Measurements from ENCODE around the gene FAM180A.
"Not testable (repeated sequence)": the region's sequence is repeated elsewhere in the genome, so short reads cannot be mapped to it uniquely, and the experiment has no call there.

FAM180A gene

GRCh38 chr7:135713836-135714470 is 34.7 kb downstream of the FAM180A start:
- DNase-seq (ENCODE audit: low read depth in 2 of 2), result no peak

- DNase-seq (ENCODE audit: low read depth in 2 of 2), result no peak
Observed at GRCh38 chr7:135712796-135713195, 35.8 kb downstream of the FAM180A start.

GRCh38 chr7:135712182-135712782 is 36.3 kb downstream of the FAM180A start:
- DNase-seq (ENCODE audit: low read depth in 2 of 2), result no peak

GRCh38 chr7:135711139-135711469 is 37.5 kb downstream of the FAM180A start:
- DNase-seq (ENCODE audit: low read depth in 2 of 2), result no peak

- DNase-seq (ENCODE audit: low read depth in 2 of 2), result no peak
Observed at GRCh38 chr7:135710417-135711138, 38.0 kb downstream of the FAM180A start.

- no peak for DNase-seq (ENCODE audit: low read depth in 2 of 2)
Observed at GRCh38 chr7:135709508-135709907, 39.1 kb downstream of the FAM180A start.

GRCh38 chr7:135708041-135708440 is 40.6 kb downstream of the FAM180A start:
- DNase-seq (ENCODE audit: low read depth in 2 of 2), result no peak

- no peak for DNase-seq (ENCODE audit: low read depth in 2 of 2)
Observed at GRCh38 chr7:135707570-135707966, 41.0 kb downstream of the FAM180A start.

GRCh38 chr7:135706858-135707569 is 41.6 kb downstream of the FAM180A start:
- DNase-seq (ENCODE audit: low read depth in 2 of 2), result no peak

- DNase-seq (ENCODE audit: low read depth in 2 of 2), result no peak
Observed at GRCh38 chr7:135706038-135706742, 42.4 kb downstream of the FAM180A start.

- no peak for DNase-seq (ENCODE audit: low read depth in 2 of 2)
Observed at GRCh38 chr7:135704698-135705097, 43.9 kb downstream of the FAM180A start.

GRCh38 chr7:135704074-135704473 is 44.5 kb downstream of the FAM180A start:
- DNase-seq (ENCODE audit: low read depth in 2 of 2), result no peak

GRCh38 chr7:135697276-135698049 is 51.1 kb downstream of the FAM180A start:
- no peak for DNase-seq (ENCODE audit: low read depth in 2 of 2)

- no peak for DNase-seq (ENCODE audit: low read depth in 2 of 2)
Observed at GRCh38 chr7:135693558-135693957, 55.1 kb downstream of the FAM180A start.

- DNase-seq (ENCODE audit: low read depth in 2 of 2), result not testable (repeated sequence)
Observed at GRCh38 chr7:135692606-135693005, 56.0 kb downstream of the FAM180A start.

GRCh38 chr7:135692055-135692454 is 56.6 kb downstream of the FAM180A start:
- no peak for DNase-seq (ENCODE audit: low read depth in 2 of 2)

- no peak for DNase-seq (ENCODE audit: low read depth in 2 of 2)
Observed at GRCh38 chr7:135690566-135690965, 58.0 kb downstream of the FAM180A start.

GRCh38 chr7:135687466-135687865 is 61.1 kb downstream of the FAM180A start:
- DNase-seq (ENCODE audit: low read depth in 2 of 2), result no peak

GRCh38 chr7:135685306-135686084 is 63.1 kb downstream of the FAM180A start:
- no peak for DNase-seq (ENCODE audit: low read depth in 2 of 2)

GRCh38 chr7:135684699-135685098 is 63.9 kb downstream of the FAM180A start:
- DNase-seq (ENCODE audit: low read depth in 2 of 2), result no peak

Measured in stimulated activated CD8-positive, alpha-beta memory T cell treated with anti-CD3 and anti-CD28 coated beads, Interleukin-2, amount 100 ng/mL, for 48 hours (primary cell).